Activated CD8-positive, alpha-beta T cell treated with anti-CD3 and anti-CD28 coated beads, Interleukin-2, amount 10 ng/mL, durations not matched to agents 7 days and 5 days (primary cell): ENCODE data around the gene MAPK14. TPM values are rescaled to one million over a fixed set of nuclear protein-coding genes. Genes with fewer than 3 reads are reported as not detected.
"Not testable (repeated sequence)": the region's sequence is repeated elsewhere in the genome, so short reads cannot be mapped to it uniquely, and the experiment has no call there.

Source experiments
- ATAC-seq: fragments of 150-1000 bp; cut with Tn5 transposase; one replicate; pipeline ENCODE4 v1.10.0; 2021; ENCODE audit warnings: moderate library complexity
- CTCF ChIA-PET: fragments of 350-600 bp; sonication (Branson Sonifier 250); formaldehyde crosslinking; loops from one replicate; lab custom pipeline; 2021; ENCODE audit warnings: antibody characterized with exemption; lab: Charles Lee
- POLR2A ChIA-PET: fragments of 350-600 bp; sonication (Branson Sonifier 250); formaldehyde crosslinking; loops from one replicate; lab custom pipeline; 2021; ENCODE audit warnings: antibody characterized with exemption; lab: Charles Lee
- DNase-seq: peaks from one replicate; pipeline ENCODE4 v3.0.0-alpha.2; 2020
- H3K27ac Mint-ChIP-seq: one replicate; pipeline ENCODE4 v1.8.0; 2021; ENCODE audit warnings: mild to moderate bottlenecking, mixed read lengths
- H3K27me3 Mint-ChIP-seq: one replicate; pipeline ENCODE4 v1.8.0; 2021; ENCODE audit warnings: low read depth, mixed read lengths
- H3K36me3 Mint-ChIP-seq: one replicate; pipeline ENCODE4 v1.8.0; 2021; ENCODE audit warnings: low read depth, mixed read lengths
- H3K4me1 Mint-ChIP-seq: one replicate; pipeline ENCODE4 v1.8.0; 2021; ENCODE audit warnings: low read depth, mixed read lengths
- H3K4me3 Mint-ChIP-seq: one replicate; pipeline ENCODE4 v1.8.0; 2021; ENCODE audit warnings: mild to moderate bottlenecking, mixed read lengths
- H3K9me3 Mint-ChIP-seq: one replicate; pipeline ENCODE4 v1.8.0; 2022; ENCODE audit warnings: mixed read lengths; ENCODE audit not compliant: insufficient read depth
- total RNA-seq, 2 experiments: library from RNA; stranded (reverse); gene quantifications; one replicate each; pipeline ENCODE4 v1.2.3, GENCODE V29; 2021

MAPK14 gene
- total RNA-seq, 2 experiments from 2014 or later, result 59.3 to 59.5 TPM

GRCh38 chr6:36025260-36025931 lies 2.2 kb upstream of the MAPK14 start:
- peaks cover 13% of the 10 kb centered on the region for H3K36me3 Mint-ChIP-seq
- H3K27ac Mint-ChIP-seq, result no peak overlapping the region
- H3K4me1 Mint-ChIP-seq, result peaks cover 24% of the 10 kb centered on the region
- POLR2A ChIA-PET, result no interaction called here
- CTCF ChIA-PET, result interaction anchor here (0.5 to 6.2 kb wide), 5 partner anchors 69 to 277 kb away, joined by 3 to 174 read pairs (median 5); no protein-coding TSS in a partner anchor
- peaks cover 22% of the 10 kb centered on the region for H3K27me3 Mint-ChIP-seq
- DNase-seq (no peak), ATAC-seq (no peak)
- H3K4me3 Mint-ChIP-seq, result no peak overlapping the region
- no peaks in the 10 kb centered on the region for H3K9me3 Mint-ChIP-seq

GRCh38 chr6:36025932-36026327 lies 1.7 kb upstream of the MAPK14 start:
- peaks cover 27% of the 10 kb centered on the region for H3K4me1 Mint-ChIP-seq
- ChIA-PET CTCF (interaction anchor here (0.5 to 6.2 kb wide), 8 partner anchors 36 to 332 kb away, joined by 3 to 174 read pairs (median 10); no protein-coding TSS in a partner anchor), POLR2A (no interaction called here)
- H3K27me3 Mint-ChIP-seq, result peaks cover 22% of the 10 kb centered on the region
- H3K27ac Mint-ChIP-seq, result no peak overlapping the region
- no peak overlapping the region for H3K4me3 Mint-ChIP-seq
- ATAC-seq (no peak), DNase-seq (no peak)
- H3K36me3 Mint-ChIP-seq, result peaks cover 15% of the 10 kb centered on the region
- no peaks in the 10 kb centered on the region for H3K9me3 Mint-ChIP-seq

- Mint-ChIP-seq H3K4me3 (peak overlapping the region; percentile 85), H3K27ac (peak overlapping the region; percentile 90), H3K27me3 (peaks cover 18% of the 10 kb centered on the region), H3K36me3 (peaks cover 21% of the 10 kb centered on the region), H3K4me1 (peaks cover 44% of the 10 kb centered on the region), H3K9me3 (no peaks in the 10 kb centered on the region)
- CTCF ChIA-PET, result interaction anchor here (0.7 to 6.2 kb wide), 36 partner anchors 10 to 335 kb away, joined by 3 to 174 read pairs (median 5); partner anchors contain the start of genes MAPK13 and SRPK1
- ATAC-seq (peak; percentile 40), DNase-seq (peak; percentile 56)
- POLR2A ChIA-PET, result interaction anchor here (0.6 to 3.5 kb wide), 20 partner anchors 9 to 219 kb away, joined by 3 to 37 read pairs (median 4); partner anchors contain the start of genes BRPF3 and MAPK13
These were observed 674 bp downstream of the MAPK14 start for GRCh38 chr6:36028088-36028876.

GRCh38 chr6:36028877-36029324 lies 1.3 kb downstream of the MAPK14 start:
- H3K27ac Mint-ChIP-seq, result peak overlapping the region; percentile 90
- H3K4me3 Mint-ChIP-seq, result peak overlapping the region; percentile 85
- DNase-seq (peak; percentile 79), ATAC-seq (peak; percentile 37)
- no peaks in the 10 kb centered on the region for H3K9me3 Mint-ChIP-seq
- POLR2A ChIA-PET, result interaction anchor here (0.7 to 3.5 kb wide), 10 partner anchors 8 to 169 kb away, joined by 3 to 37 read pairs (median 6); partner anchors contain the start of genes BRPF3 and MAPK13
- H3K27me3 Mint-ChIP-seq, result peaks cover 16% of the 10 kb centered on the region
- H3K4me1 Mint-ChIP-seq, result peaks cover 48% of the 10 kb centered on the region
- peaks cover 24% of the 10 kb centered on the region for H3K36me3 Mint-ChIP-seq
- CTCF ChIA-PET, result interaction anchor here (0.8 to 6.2 kb wide), 18 partner anchors 9 to 334 kb away, joined by 3 to 174 read pairs (median 7); partner anchors contain the start of gene SRPK1

- ATAC-seq, result no peak
- ChIA-PET CTCF (interaction anchor here (0.9 to 6.2 kb wide), 15 partner anchors 8 to 328 kb away, joined by 3 to 174 read pairs (median 10); partner anchors contain the start of gene SRPK1), POLR2A (interaction anchor here (1.3 to 3.5 kb wide), 6 partner anchors 66 to 168 kb away, joined by 3 to 37 read pairs (median 20); partner anchors contain the start of genes BRPF3 and MAPK13)
- Mint-ChIP-seq H3K9me3 (no peaks in the 10 kb centered on the region), H3K4me1 (peaks cover 51% of the 10 kb centered on the region), H3K4me3 (peak overlapping the region; percentile 85), H3K36me3 (peaks cover 26% of the 10 kb centered on the region), H3K27ac (peak overlapping the region; percentile 63), H3K27me3 (peaks cover 13% of the 10 kb centered on the region)
- DNase-seq, result no peak
These were observed 1.9 kb downstream of the MAPK14 start for GRCh38 chr6:36029464-36029863.

- no peak overlapping the region for H3K27ac Mint-ChIP-seq
- CTCF ChIA-PET, result interaction anchor here (1.0 to 2.5 kb wide), 2 partner anchors 63 to 270 kb away, joined by 4 to 14 read pairs; no protein-coding TSS in a partner anchor
- peaks cover 52% of the 10 kb centered on the region for H3K4me1 Mint-ChIP-seq
- no peaks in the 10 kb centered on the region for H3K9me3 Mint-ChIP-seq
- H3K36me3 Mint-ChIP-seq, result peaks cover 34% of the 10 kb centered on the region
- H3K4me3 Mint-ChIP-seq, result no peak overlapping the region
- POLR2A ChIA-PET, result interaction anchor here (0.6 kb wide), 1 partner anchor 10 kb away, joined by 3 read pairs; no protein-coding TSS in a partner anchor
- DNase-seq (no peak), ATAC-seq (no peak)
- no peaks in the 10 kb centered on the region for H3K27me3 Mint-ChIP-seq
These were observed 4.7 kb downstream of the MAPK14 start for GRCh38 chr6:36032261-36032660.

- peaks cover 35% of the 10 kb centered on the region for H3K36me3 Mint-ChIP-seq
- H3K4me1 Mint-ChIP-seq, result peaks cover 55% of the 10 kb centered on the region
- DNase-seq, ATAC-seq, H3K27ac Mint-ChIP-seq, H3K4me3 Mint-ChIP-seq, H3K9me3 Mint-ChIP-seq, H3K27me3 Mint-ChIP-seq: not testable (repeated sequence)
- ChIA-PET CTCF (interaction anchor here (0.7 to 2.5 kb wide), 6 partner anchors 19 to 269 kb away, joined by 3 to 14 read pairs (median 4); no protein-coding TSS in a partner anchor), POLR2A (interaction anchor here (1.1 kb wide), 1 partner anchor 13 kb away, joined by 3 read pairs; no protein-coding TSS in a partner anchor)
These were observed 5.5 kb downstream of the MAPK14 start for GRCh38 chr6:36033144-36033543.

DNA sequence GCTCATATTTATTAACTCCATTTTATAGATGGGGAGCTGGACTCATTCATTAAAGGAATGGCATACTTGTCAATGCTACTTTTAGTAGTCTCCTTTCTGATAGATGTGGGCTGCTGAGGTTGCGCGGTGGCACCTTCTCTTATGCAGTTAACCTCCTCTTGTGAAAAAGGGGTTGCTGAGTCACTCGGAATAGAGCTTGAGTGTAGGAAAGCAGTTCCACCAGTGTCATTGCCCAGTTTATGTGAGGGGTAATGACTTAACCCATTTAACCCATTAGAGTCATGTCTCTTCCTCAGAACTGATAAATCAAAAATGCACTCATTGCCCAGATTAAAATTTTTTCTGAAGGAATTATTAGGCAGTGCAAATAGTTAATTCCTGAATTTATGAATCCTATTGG lies 6.3 kb downstream of the MAPK14 start:
- ChIA-PET CTCF (interaction anchor here (1.3 to 2.5 kb wide), 3 partner anchors 18 to 67 kb away, joined by 3 to 14 read pairs (median 5); no protein-coding TSS in a partner anchor), POLR2A (interaction anchor here (1.1 kb wide), 1 partner anchor 12 kb away, joined by 3 read pairs; no protein-coding TSS in a partner anchor)
- Mint-ChIP-seq H3K27me3 (no peaks in the 10 kb centered on the region), H3K27ac (no peak overlapping the region), H3K4me3 (no peak overlapping the region), H3K9me3 (no peaks in the 10 kb centered on the region), H3K36me3 (peaks cover 30% of the 10 kb centered on the region), H3K4me1 (peaks cover 59% of the 10 kb centered on the region)
- ATAC-seq (peak; percentile 70), DNase-seq (peak; percentile 65)

DNA sequence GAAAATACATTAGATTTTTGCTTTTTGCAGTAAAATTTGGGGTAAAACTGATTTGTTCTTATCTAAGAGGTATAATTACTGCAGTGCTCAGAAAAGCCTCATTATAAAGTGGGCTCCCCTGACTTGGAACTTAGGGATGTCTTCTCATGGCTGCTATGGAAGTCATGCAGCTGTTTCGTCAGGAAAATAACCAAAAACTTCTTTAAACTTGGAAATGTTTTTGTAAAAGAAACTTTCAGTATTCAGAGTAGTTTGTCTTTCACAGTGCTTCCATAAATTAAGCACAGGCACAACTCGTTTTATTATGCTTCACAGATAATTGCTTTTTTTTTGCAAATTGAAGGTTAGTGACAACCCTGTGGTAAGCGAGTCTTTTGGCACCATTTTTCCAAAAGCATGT lies 6.8 kb downstream of the MAPK14 start:
- ATAC-seq (no peak), DNase-seq (no peak)
- Mint-ChIP-seq H3K36me3 (peaks cover 27% of the 10 kb centered on the region), H3K4me1 (peaks cover 61% of the 10 kb centered on the region), H3K27ac (no peak overlapping the region), H3K27me3 (no peaks in the 10 kb centered on the region), H3K4me3 (no peak overlapping the region), H3K9me3 (no peaks in the 10 kb centered on the region)
- ChIA-PET CTCF (interaction anchor here (1.3 to 2.5 kb wide), 3 partner anchors 17 to 66 kb away, joined by 3 to 14 read pairs (median 5); no protein-coding TSS in a partner anchor), POLR2A (interaction anchor here (1.1 kb wide), 1 partner anchor 12 kb away, joined by 3 read pairs; no protein-coding TSS in a partner anchor)

- Mint-ChIP-seq H3K4me3 (no peak overlapping the region), H3K4me1 (peaks cover 55% of the 10 kb centered on the region), H3K27ac (no peak overlapping the region), H3K9me3 (no peaks in the 10 kb centered on the region), H3K27me3 (no peaks in the 10 kb centered on the region), H3K36me3 (peaks cover 23% of the 10 kb centered on the region)
- POLR2A ChIA-PET, result no interaction called here
- DNase-seq (no peak), ATAC-seq (no peak)
- CTCF ChIA-PET, result interaction anchor here (1.6 kb wide), 1 partner anchor 60 kb away, joined by 6 read pairs; no protein-coding TSS in a partner anchor
These were observed 7.6 kb downstream of the MAPK14 start for GRCh38 chr6:36035225-36035624.
